GM13977 (cell line): ENCODE data around the gene ITIH5.
"Not testable (repeated sequence)": the region's sequence is repeated elsewhere in the genome, so short reads cannot be mapped to it uniquely, and the experiment has no call there.

Experiments used
- DNase-seq: peaks from one replicate; pipeline ENCODE4 v3.0.0; 2012; ENCODE audit warnings: low spot score
- in situ Hi-C: fragments of 300-500 bp; cut with MboI; formaldehyde crosslinking; loops from one replicate; pipeline ENCODE4 v1.12.0; 2022; ENCODE audit warnings: low sequenced_read_pairs, low pct_unique_long_range_greater_than_20kb, mixed read lengths, inconsistent platforms; ENCODE audit not compliant: unreplicated experiment
- TF ChIP-seq, protein P1 (sequence below): IDR thresholded peaks from 2 replicates; pipeline ENCODE4 v1.5.1; 2012; ENCODE audit warnings: mild to moderate bottlenecking, control low read depth; ENCODE audit not compliant: insufficient read depth; ENCODE audit errors: extremely low read depth, missing control alignments

ITIH5 gene

DNA sequence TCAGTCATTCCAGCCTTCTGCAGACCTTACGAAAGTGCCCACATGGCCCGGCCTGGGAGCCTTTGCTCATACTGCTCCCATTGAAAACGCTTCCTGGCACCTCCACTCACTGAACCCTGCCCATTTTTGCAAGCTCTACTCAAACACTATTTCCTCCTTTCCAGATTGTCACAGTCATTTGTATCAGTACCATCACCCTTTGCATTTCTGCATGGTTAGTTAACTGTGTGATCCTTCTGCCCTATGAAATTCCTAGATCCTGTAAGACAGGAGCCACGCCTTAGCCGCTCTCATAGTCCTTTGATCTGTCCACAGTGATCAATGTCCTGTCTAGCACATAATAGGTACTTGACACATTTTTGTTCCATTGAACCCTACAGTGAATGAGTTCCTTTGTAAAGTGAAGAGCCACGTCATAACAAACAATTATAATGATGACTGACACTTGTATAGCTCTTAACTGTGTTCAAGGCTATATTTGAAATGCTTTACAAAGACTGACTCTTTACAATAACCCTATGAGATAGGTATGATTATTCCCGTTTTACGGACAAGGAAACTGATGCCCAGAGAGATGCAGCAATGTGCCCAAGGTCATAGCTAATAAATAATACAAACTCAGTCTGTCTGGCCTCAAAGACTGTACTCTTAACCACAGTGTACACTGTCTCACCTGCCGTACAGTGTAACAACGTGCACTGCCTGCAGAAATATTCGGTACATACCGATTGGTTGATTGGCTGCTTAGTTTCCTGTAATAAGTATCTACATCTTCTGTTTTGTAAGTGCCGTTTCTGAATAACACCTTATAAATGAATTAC is 19.8 kb upstream of the ITIH5 start:
- TF ChIP-seq, protein P1, sequence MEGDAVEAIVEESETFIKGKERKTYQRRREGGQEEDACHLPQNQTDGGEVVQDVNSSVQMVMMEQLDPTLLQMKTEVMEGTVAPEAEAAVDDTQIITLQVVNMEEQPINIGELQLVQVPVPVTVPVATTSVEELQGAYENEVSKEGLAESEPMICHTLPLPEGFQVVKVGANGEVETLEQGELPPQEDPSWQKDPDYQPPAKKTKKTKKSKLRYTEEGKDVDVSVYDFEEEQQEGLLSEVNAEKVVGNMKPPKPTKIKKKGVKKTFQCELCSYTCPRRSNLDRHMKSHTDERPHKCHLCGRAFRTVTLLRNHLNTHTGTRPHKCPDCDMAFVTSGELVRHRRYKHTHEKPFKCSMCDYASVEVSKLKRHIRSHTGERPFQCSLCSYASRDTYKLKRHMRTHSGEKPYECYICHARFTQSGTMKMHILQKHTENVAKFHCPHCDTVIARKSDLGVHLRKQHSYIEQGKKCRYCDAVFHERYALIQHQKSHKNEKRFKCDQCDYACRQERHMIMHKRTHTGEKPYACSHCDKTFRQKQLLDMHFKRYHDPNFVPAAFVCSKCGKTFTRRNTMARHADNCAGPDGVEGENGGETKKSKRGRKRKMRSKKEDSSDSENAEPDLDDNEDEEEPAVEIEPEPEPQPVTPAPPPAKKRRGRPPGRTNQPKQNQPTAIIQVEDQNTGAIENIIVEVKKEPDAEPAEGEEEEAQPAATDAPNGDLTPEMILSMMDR, result no peak
- no peak for DNase-seq
- in situ Hi-C loops, result no loop called here

DNA sequence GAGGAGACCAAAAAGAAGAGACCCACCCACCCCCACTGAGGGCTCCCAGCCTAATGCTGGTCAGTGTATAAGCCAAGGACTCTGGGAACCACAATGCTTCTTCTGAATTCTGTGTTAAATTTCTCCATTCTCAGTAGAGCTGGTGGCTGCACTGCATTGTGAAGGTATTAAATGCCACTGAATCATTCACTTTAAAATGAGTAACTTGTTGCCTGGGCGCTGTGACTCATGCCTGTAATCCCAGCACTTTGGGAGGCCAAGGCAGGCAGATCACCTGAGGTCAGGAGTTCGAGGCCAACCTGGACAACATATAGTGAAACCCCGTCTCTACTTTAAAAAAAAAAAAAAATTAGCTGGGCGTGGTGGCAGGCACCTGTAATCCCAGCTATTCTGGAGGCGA is 13.3 kb upstream of the ITIH5 start:
- DNase-seq, in situ Hi-C loops: not testable (repeated sequence)

DNA sequence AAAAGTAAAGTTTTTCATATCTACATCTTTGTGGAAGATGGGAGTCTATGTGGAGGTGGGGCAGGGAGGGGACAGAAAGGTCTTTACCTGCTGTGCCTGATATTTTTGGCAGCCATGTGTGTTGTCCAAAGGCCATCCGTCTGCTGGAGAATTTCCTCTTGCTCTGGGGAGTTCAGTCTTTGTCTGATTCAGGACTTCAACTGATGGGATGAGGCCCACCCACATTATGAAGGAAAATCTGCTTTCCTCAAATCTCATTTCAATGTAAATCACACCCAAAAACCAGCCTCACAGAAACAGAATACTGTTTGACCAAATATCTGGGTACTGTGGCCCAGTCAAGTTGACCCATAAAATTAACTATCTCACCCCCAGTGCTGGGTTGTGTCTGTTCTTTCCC is 12.5 kb upstream of the ITIH5 start:
- in situ Hi-C loops, result no loop called here
- no peak for DNase-seq
- TF ChIP-seq, protein P1, result no peak

DNA sequence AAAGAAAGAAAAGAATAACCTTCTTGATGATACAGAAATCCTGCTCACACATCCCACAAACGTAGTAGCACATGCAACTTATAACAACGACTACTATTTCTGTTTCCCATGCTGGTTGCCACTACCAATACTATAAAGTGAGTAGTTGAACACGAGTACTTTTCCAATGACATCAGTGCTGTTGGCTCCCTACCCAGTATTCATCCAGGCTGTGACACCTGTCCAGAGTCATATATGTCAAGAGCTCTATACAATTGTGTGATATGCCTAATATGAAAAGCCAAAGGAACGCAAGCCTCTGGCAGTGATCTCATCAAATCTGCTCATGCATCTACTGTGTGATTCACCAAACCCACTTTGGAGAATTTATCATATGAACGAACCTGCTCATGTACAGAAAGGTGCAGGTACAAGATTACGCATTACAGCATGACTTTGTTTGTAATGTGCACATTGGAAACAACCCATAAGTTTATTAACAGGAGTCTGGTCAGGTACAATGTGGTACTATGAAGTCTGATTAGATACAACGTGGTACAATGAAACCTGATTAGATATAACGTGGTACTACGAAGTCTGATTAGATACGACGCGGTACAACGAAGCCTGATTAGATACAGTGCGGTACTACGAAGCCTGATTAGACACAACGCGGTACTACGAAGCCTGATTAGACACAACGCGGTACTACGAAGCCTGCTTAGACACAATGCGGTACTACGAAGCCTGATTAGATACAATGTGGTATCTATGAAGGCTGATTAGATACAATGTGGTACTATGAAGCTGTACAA is 5.8 kb upstream of the ITIH5 start:
- no peak for DNase-seq

DNA sequence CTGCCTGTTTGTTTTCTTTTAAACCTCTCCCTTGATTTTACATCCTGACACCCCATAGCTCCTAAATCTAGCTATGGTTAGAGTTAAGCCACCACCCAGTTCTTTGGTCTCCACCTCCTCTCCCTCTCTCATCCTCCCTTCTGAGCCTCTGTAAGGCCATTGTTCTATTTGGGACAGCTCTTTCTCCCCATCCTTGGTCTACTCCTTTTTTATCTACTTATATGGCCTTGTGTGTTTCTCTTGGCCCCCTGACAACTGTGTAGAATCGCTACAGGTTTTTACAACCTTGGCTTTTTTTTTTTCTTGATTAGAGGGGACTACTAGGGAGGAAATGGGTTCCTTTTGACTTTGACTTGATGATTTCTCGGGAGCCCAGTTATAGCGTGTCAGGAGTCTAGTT is 3.4 kb upstream of the ITIH5 start:
- DNase-seq, result no peak
- in situ Hi-C loops, result no loop called here
- TF ChIP-seq, protein P1, result no peak

More for the DNA sequence above, 5.8 kb upstream of the ITIH5 start:
- TF ChIP-seq, protein P1, result no peak
- in situ Hi-C loops, result no loop called here

DNA sequence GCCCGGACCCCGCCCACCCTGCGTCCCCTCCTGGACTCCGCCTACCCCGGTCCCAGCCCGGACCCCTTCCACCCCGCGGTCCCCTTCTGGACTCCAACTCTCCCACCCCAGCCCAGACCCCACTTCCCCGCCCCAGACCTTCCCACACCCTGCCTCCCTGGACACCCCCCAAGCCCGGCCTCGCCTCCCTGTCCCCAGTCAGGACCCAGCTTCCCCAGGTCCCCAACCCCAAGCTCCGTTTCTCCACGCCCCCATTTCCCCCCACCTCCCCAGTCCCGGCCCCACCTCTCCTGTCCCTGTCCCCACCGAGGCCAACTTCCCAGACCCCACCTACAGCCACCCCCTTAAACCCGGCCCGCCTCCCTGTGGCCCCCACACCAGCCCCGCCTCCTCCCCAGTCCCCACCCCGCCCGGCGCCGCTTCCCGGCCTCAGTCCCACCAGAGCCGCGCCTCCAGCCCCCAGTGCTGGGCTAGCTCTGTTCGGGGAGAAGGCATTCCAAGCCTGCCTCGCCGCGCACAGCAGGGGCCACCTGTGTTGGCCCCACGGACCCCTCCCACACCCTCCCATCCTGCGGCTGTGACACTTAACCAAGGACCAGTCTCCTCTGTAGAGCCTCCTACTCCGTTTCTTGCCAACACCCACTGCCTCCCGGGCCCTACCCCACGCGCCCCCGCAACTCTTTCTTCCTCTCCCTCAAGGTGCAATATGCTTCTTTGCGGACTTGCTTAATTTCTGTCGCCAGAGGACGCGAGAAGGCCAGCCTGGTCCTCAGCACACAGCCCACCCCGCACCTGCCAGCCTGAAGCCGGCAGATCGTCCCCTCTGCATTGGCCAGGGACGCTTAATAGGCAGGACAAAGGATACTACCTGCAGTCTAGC is 736 bp upstream of the ITIH5 start:
- TF ChIP-seq, protein P1, result no peak
- DNase-seq, result peak; percentile 40
- in situ Hi-C loops, result no loop called here

DNA sequence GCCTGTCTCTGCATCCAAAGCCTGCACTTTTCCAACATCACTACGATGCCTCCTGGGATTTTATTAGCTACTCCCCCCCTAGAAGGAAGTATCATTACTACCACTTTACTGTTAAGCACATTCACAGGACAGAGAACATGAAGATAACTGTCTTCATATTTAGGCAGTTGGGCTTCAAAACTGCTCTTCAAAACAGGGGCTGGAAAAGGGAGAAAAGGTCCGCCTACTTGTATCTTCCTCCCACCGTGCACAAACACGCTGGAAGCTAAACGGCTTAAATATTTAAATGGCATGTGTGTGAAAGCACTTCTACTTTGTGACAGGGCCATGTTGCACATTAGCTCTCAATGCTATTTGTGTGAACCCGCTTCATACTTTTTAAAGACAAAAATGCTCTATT is 999 bp downstream of the ITIH5 start:
- in situ Hi-C loops, result no loop called here
- DNase-seq, result no peak
- TF ChIP-seq, protein P1, result no peak
